Gastroesophageal sphincter (tissue), 4 donors: ENCODE measurements around the gene AK8. TPM values are rescaled to one million over a fixed set of nuclear protein-coding genes. Genes with fewer than 3 reads are reported as not detected.

ENCODE experiments used
- ATAC-seq: fragments of 150-250 bp; one replicate; pipeline ENCODE4 v1.9.1; 2016; ENCODE audit warnings: mild to moderate bottlenecking, moderate library complexity
- H3K27ac ChIP-seq, 4 donors: fragments of 200-600 bp; sonication (generic) in 3 of 4; 1 replicate in 3 of 4; 2 replicates in 1 of 4; pipeline ENCODE4 v1.5.1; 2016 to 2019
- H3K27me3 ChIP-seq: fragments of 200-600 bp; sonication (generic); one replicate; pipeline ENCODE4 v1.5.1; 2019
- H3K36me3 ChIP-seq, 2 donors: fragments of 200-600 bp; sonication (generic); one replicate each; pipeline ENCODE4 v1.5.1; 2019; ENCODE audit warnings: control low read depth in 1 of 2
- H3K4me1 ChIP-seq, 3 donors: fragments of 200-600 bp; sonication (generic); 1 replicate in 2 of 3; 2 replicates in 1 of 3; pipeline ENCODE4 v1.5.1; 2016 to 2019; ENCODE audit warnings: control low read depth in 2 of 3
- H3K4me3 ChIP-seq, 2 donors: fragments of 200-600 bp; sonication (generic); one replicate each; pipeline ENCODE4 v1.5.1; 2019; ENCODE audit warnings: mild to moderate bottlenecking in 1 of 2, moderate library complexity in 1 of 2
- H3K9me3 ChIP-seq, 3 donors: fragments of 200-600 bp; sonication (generic); one replicate each; pipeline ENCODE4 v1.5.1; 2017 to 2019; ENCODE audit warnings: control low read depth in 2 of 3
- EP300 ChIP-seq: sonication (generic); formaldehyde crosslinking; IDR thresholded peaks from one replicate; pipeline ENCODE4 v1.6.1; 2017; ENCODE audit warnings: antibody characterized with exemption, mild to moderate bottlenecking
- POLR2A ChIP-seq, 2 donors: fragments of 450-650 bp; IDR thresholded peaks; one replicate each; pipeline ENCODE4 v1.6.1; 2017; ENCODE audit warnings: antibody characterized with exemption in 2 of 2, mild to moderate bottlenecking in 2 of 2, moderate library complexity in 1 of 2
- POLR2AphosphoS5 ChIP-seq: sonication (generic); formaldehyde crosslinking; IDR thresholded peaks from one replicate; pipeline ENCODE4 v1.6.1; 2017; ENCODE audit warnings: antibody characterized with exemption
- WGBS, 2 donors: methylation state at CpG; one replicate each; pipeline ENCODE4 v1.1.5; 2018; ENCODE audit warnings: low coverage in 1 of 2; 5-methylcytosine and 5-hydroxymethylcytosine counted together
- total RNA-seq, 4 donors: library from RNA; depleted of rRNA; stranded (reverse); fragments of >200 nt; gene quantifications; one replicate each; pipeline ENCODE4 v1.1.0, GENCODE V29; 2016
- TF ChIP-seq, protein P1 (sequence below), 4 experiments: fragments of 200-600 bp in 2 of 4; fragments of 450-650 bp in 2 of 4; sonication (generic) in 1 of 4; IDR thresholded peaks; one replicate each; pipeline ENCODE4 v1.5.1; 2017 to 2019; ENCODE audit warnings: antibody characterized with exemption in 4 of 4, mild to moderate bottlenecking in 2 of 4, moderate library complexity in 2 of 4

AK8 gene
- total RNA-seq, 4 donors from 2014 or later: 0.31 to 0.81 (median 0.63) TPM

DNA sequence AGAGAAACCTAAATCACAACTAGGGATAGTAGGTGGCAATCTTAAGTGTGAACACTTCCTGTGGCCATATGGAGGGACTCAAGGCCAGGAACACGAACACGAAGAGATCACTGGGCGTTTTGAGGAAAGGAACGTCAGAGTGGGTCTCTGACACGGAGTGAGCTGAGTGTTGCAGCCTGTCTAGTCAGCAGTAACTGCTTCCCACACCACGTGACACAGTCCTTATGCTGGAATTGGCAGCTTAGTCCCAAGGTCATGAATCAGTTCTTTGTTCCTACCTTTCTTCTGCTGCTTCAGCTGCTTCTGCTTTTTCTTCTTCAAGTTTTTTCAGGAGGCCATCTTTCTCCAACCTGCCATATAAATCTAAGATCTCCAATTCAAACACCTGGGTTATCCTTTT lies 18.8 kb upstream of the AK8 start:
- peaks cover 8 to 98% of the 10 kb centered on the region in 2 donors for H3K36me3 ChIP-seq
- H3K27ac ChIP-seq: no peak overlapping the region
- TF ChIP-seq, protein P1, sequence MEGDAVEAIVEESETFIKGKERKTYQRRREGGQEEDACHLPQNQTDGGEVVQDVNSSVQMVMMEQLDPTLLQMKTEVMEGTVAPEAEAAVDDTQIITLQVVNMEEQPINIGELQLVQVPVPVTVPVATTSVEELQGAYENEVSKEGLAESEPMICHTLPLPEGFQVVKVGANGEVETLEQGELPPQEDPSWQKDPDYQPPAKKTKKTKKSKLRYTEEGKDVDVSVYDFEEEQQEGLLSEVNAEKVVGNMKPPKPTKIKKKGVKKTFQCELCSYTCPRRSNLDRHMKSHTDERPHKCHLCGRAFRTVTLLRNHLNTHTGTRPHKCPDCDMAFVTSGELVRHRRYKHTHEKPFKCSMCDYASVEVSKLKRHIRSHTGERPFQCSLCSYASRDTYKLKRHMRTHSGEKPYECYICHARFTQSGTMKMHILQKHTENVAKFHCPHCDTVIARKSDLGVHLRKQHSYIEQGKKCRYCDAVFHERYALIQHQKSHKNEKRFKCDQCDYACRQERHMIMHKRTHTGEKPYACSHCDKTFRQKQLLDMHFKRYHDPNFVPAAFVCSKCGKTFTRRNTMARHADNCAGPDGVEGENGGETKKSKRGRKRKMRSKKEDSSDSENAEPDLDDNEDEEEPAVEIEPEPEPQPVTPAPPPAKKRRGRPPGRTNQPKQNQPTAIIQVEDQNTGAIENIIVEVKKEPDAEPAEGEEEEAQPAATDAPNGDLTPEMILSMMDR (IDR thresholded peaks at IDR 0.05): no peak
- no peak for TF ChIP-seq POLR2A (IDR thresholded peaks at IDR 0.05)
- no peak for TF ChIP-seq EP300
- TF ChIP-seq POLR2AphosphoS5: no peak
- H3K9me3 ChIP-seq: no peaks in the 10 kb centered on the region
- WGBS, 2 donors: 51 to 54% methylated on average over 6 of the region's 6 CpGs
- no peak overlapping the region for H3K4me3 ChIP-seq
- ATAC-seq: no peak
- no peaks in the 10 kb centered on the region for H3K27me3 ChIP-seq
- no peaks in the 10 kb centered on the region for H3K4me1 ChIP-seq

- peaks cover 8 to 100% of the 10 kb centered on the region in 2 donors for H3K36me3 ChIP-seq
- WGBS, 2 donors: 79 to 94% methylated on average over 7 to 10 of the region's 13 CpGs
- TF ChIP-seq POLR2A (IDR thresholded peaks at IDR 0.05) (no peak), POLR2AphosphoS5 (no peak), EP300 (no peak)
- TF ChIP-seq, protein P1 (IDR thresholded peaks at IDR 0.05): no peak
Observed at GRCh38 chr9:132896264-132896663, 18.2 kb upstream of the AK8 start.

DNA sequence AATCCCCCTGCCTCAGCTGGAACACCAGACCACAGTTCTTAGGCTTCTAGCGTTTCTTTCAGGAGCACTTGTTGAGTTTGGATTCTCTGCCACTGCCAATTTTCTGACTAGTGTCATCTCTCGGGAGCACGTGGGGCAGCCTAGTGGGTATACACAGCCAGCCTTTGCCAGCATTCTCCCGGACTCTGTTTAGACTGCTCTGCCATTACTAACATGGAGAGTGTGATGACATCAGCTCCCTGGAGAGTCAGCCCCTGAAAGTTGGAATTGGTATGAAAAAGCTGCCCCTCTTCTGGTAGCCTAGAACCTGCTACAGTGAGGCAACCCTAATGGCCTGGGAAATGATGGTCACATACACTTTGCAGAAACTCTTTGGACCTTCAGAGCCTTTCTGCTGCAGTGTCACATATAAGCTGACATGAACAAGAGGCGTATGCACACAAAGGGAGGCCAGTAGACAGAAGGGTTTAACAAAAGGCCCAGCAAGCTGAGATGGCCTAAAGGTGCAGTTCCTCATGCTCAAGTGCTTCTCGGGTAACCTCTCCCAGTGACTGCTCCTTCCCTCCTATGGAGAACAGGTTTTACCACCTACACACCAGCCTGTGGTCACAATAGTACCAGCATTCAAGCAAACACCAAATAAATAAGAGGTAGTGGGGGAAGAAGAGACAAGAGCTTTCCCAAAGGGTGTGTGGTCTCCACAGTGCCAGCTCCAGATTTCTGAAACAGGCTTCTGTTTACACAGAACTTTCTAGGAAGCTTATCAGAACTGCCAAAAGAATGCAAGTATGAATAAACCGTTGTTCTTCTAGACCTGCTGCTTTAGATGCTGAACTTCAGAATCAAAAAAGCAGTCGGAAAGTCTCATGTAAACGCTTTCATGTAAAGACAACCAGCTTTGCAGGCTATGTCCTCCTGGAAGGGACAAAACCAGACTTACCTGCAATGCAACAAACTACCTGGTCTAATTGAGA lies 17.1 kb upstream of the AK8 start:
- TF ChIP-seq EP300 (no peak), POLR2AphosphoS5 (no peak), POLR2A (IDR thresholded peaks at IDR 0.05) (no peak)
- TF ChIP-seq, protein P1 (IDR thresholded peaks at IDR 0.05): no peak
- H3K4me1 ChIP-seq: no peaks in the 10 kb centered on the region
- 48 to 67% methylated on average over 6 to 8 of the region's 9 CpGs for WGBS, 2 donors
- H3K27me3 ChIP-seq: no peaks in the 10 kb centered on the region
- peaks cover 5 to 100% of the 10 kb centered on the region in 2 donors for H3K36me3 ChIP-seq
- H3K9me3 ChIP-seq: no peaks in the 10 kb centered on the region
- no peak for ATAC-seq
- no peak overlapping the region for H3K27ac ChIP-seq
- no peak overlapping the region for H3K4me3 ChIP-seq

More at GRCh38 chr9:132896264-132896663, 18.2 kb upstream of the AK8 start:
- H3K27ac ChIP-seq: no peak overlapping the region
- no peaks in the 10 kb centered on the region for H3K9me3 ChIP-seq
- H3K27me3 ChIP-seq: no peaks in the 10 kb centered on the region
- H3K4me3 ChIP-seq: no peak overlapping the region
- H3K4me1 ChIP-seq: no peaks in the 10 kb centered on the region
- no peak for ATAC-seq

DNA sequence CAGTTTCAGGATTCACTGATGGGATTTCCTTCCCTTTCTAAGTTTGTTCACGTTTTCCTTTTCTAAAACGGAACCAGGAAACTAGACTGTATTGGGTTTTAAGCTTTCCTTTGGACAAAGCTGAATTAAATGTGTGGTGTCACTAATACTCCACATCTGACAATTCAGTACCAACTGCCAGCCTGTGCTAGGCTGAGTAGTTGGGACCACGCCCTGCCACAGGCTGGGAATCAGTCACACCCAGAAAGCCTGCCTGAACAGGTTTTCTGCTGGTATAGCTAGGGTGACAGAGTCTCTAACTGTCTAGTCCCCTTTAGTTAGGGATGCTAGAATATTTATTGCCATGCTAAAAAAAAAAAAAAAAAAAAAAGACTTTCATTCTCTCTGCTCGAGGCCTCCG lies 16.3 kb upstream of the AK8 start:
- no peaks in the 10 kb centered on the region for H3K27me3 ChIP-seq
- no peak overlapping the region for H3K4me3 ChIP-seq
- 70 to 83% methylated on average over 2 to 5 of the region's 5 CpGs for WGBS, 2 donors
- H3K4me1 ChIP-seq: no peaks in the 10 kb centered on the region
- TF ChIP-seq EP300 (no peak), POLR2A (IDR thresholded peaks at IDR 0.05) (no peak), POLR2AphosphoS5 (no peak)
- TF ChIP-seq, protein P1 (IDR thresholded peaks at IDR 0.05): no peak
- no peaks in the 10 kb centered on the region for H3K9me3 ChIP-seq
- peaks cover 5 to 100% of the 10 kb centered on the region in 2 donors for H3K36me3 ChIP-seq
- ATAC-seq: no peak
- no peak overlapping the region for H3K27ac ChIP-seq
